ENCODE results near the gene TIMMDC1.

TIMMDC1 gene

GRCh38 chr3:119468041-119468440 is 30.3 kb upstream of the TIMMDC1 start:
- Histone ChIP-seq H3K36me3 (ENCODE audit: control insufficient read depth, insufficient read depth, low read length) (peaks cover 4% of the 10 kb centered on the region; the same call in 1 of the 2 replicates), H3K4me3 (replicated peaks; ENCODE audit: low read depth, low read length) (peak overlapping the region; percentile 95), H3K27me3 (replicated peaks; ENCODE audit: control insufficient read depth, insufficient read depth, low read length) (no peaks in the 10 kb centered on the region)
- no peak for TF ChIP-seq CTCF (IDR thresholded peaks at IDR 0.05; ENCODE audit: insufficient read depth, low read length, poor library complexity, severe bottlenecking)
- DNase-seq (ENCODE audit: extremely low read depth, insufficient read length), result peak; percentile 14

- Histone ChIP-seq H3K36me3 (ENCODE audit: control insufficient read depth, insufficient read depth, low read length) (peaks cover 4% of the 10 kb centered on the region; the same call in 1 of the 2 replicates), H3K27me3 (replicated peaks; ENCODE audit: control insufficient read depth, insufficient read depth, low read length) (no peaks in the 10 kb centered on the region), H3K4me3 (replicated peaks; ENCODE audit: low read depth, low read length) (peak overlapping the region; percentile 95)
- DNase-seq (ENCODE audit: extremely low read depth, insufficient read length), result no peak
- no peak for TF ChIP-seq CTCF (IDR thresholded peaks at IDR 0.05; ENCODE audit: insufficient read depth, low read length, poor library complexity, severe bottlenecking)
These were observed 28.7 kb upstream of the TIMMDC1 start for GRCh38 chr3:119469418-119470189.

- Histone ChIP-seq H3K36me3 (ENCODE audit: control insufficient read depth, insufficient read depth, low read length) (peaks cover 4% of the 10 kb centered on the region; the same call in 1 of the 2 replicates), H3K27me3 (replicated peaks; ENCODE audit: control insufficient read depth, insufficient read depth, low read length) (no peaks in the 10 kb centered on the region), H3K4me3 (replicated peaks; ENCODE audit: low read depth, low read length) (no peak overlapping the region)
- TF ChIP-seq CTCF (IDR thresholded peaks at IDR 0.05; ENCODE audit: insufficient read depth, low read length, poor library complexity, severe bottlenecking), result no peak
- DNase-seq (ENCODE audit: extremely low read depth, insufficient read length), result no peak
These were observed 27.5 kb upstream of the TIMMDC1 start for GRCh38 chr3:119470866-119471265.

- Histone ChIP-seq H3K36me3 (ENCODE audit: control insufficient read depth, insufficient read depth, low read length) (peaks cover 20% of the 10 kb centered on the region), H3K4me3 (replicated peaks; ENCODE audit: low read depth, low read length) (no peak overlapping the region), H3K27me3 (replicated peaks; ENCODE audit: control insufficient read depth, insufficient read depth, low read length) (no peaks in the 10 kb centered on the region)
- TF ChIP-seq CTCF (IDR thresholded peaks at IDR 0.05; ENCODE audit: insufficient read depth, low read length, poor library complexity, severe bottlenecking), result no peak
- DNase-seq (ENCODE audit: extremely low read depth, insufficient read length), result no peak
These were observed 17.3 kb upstream of the TIMMDC1 start for GRCh38 chr3:119481079-119481478.

GRCh38 chr3:119483101-119483500 is 15.2 kb upstream of the TIMMDC1 start:
- no peak for DNase-seq (ENCODE audit: extremely low read depth, insufficient read length)
- no peaks in the 10 kb centered on the region for H3K27me3 ChIP-seq (replicated peaks; ENCODE audit: control insufficient read depth, insufficient read depth, low read length)
- H3K36me3 ChIP-seq (ENCODE audit: control insufficient read depth, insufficient read depth, low read length), result peaks cover 16% of the 10 kb centered on the region
- H3K4me3 ChIP-seq (replicated peaks; ENCODE audit: low read depth, low read length), result no peak overlapping the region
- TF ChIP-seq CTCF (IDR thresholded peaks at IDR 0.05; ENCODE audit: insufficient read depth, low read length, poor library complexity, severe bottlenecking), result no peak
